Measurements from ENCODE around the gene SLC9A5. TPM values are rescaled to one million over a fixed set of nuclear protein-coding genes. Genes with fewer than 3 reads are reported as not detected.

Gene SLC9A5, protein sequence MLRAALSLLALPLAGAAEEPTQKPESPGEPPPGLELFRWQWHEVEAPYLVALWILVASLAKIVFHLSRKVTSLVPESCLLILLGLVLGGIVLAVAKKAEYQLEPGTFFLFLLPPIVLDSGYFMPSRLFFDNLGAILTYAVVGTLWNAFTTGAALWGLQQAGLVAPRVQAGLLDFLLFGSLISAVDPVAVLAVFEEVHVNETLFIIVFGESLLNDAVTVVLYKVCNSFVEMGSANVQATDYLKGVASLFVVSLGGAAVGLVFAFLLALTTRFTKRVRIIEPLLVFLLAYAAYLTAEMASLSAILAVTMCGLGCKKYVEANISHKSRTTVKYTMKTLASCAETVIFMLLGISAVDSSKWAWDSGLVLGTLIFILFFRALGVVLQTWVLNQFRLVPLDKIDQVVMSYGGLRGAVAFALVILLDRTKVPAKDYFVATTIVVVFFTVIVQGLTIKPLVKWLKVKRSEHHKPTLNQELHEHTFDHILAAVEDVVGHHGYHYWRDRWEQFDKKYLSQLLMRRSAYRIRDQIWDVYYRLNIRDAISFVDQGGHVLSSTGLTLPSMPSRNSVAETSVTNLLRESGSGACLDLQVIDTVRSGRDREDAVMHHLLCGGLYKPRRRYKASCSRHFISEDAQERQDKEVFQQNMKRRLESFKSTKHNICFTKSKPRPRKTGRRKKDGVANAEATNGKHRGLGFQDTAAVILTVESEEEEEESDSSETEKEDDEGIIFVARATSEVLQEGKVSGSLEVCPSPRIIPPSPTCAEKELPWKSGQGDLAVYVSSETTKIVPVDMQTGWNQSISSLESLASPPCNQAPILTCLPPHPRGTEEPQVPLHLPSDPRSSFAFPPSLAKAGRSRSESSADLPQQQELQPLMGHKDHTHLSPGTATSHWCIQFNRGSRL
- total RNA-seq, result 3.6 TPM

DNA sequence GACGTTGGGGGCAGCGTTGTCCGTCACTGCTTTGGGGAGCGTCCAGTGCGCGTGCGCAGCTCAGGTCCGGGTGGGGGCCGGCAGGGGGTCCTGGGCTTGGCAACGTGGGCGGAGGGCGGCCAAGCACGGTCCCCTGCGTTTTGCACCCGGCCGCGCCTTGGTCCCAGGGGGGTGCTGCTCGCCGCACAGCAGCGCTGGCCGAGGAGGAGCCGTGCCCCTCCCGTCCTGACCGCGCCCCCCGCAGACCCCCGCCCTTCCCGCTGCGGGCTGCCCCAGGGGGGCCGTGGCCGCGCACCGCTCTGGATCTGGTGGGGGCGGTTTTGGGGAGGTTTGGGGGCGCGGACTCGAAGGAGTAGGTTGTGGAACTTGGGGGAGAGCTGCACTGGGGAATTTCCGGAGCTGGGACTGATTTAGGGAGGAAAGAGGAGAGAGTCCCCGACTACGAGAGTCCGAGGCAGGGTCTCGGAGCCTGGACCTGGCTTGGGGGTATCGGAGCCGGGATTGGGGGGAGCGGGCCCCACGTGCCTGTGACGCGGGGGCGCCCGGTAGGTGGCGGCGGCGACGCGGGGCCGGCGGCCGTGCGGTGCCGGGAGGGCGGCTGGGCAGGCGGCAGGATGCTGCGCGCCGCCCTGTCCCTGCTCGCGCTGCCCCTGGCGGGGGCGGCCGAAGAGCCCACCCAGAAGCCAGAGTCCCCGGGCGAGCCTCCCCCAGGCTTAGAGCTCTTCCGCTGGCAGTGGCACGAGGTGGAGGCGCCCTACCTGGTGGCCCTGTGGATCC lies at the start of gene SLC9A5:
TSS of gene SLC9A5 (plus strand) at position 579 of the 777 bp plus-strand sequence. CDS start at position 615, 36 bp downstream.

GRCh38 chr16:67199011-67199807 lies 49.6 kb upstream of the SLC9A5 start, which contains the start of gene ELMO3:
Gene ELMO3 (plus strand): TSS chr16:67199131. CDS start chr16:67199327, 196 bp downstream.

GRCh38 chr16:67226804-67227566 lies 21.8 kb upstream of the SLC9A5 start, which contains the start of gene TMEM208:
Gene TMEM208 (plus strand): TSS chr16:67227130. CDS start chr16:67227219, 89 bp downstream.

DNA sequence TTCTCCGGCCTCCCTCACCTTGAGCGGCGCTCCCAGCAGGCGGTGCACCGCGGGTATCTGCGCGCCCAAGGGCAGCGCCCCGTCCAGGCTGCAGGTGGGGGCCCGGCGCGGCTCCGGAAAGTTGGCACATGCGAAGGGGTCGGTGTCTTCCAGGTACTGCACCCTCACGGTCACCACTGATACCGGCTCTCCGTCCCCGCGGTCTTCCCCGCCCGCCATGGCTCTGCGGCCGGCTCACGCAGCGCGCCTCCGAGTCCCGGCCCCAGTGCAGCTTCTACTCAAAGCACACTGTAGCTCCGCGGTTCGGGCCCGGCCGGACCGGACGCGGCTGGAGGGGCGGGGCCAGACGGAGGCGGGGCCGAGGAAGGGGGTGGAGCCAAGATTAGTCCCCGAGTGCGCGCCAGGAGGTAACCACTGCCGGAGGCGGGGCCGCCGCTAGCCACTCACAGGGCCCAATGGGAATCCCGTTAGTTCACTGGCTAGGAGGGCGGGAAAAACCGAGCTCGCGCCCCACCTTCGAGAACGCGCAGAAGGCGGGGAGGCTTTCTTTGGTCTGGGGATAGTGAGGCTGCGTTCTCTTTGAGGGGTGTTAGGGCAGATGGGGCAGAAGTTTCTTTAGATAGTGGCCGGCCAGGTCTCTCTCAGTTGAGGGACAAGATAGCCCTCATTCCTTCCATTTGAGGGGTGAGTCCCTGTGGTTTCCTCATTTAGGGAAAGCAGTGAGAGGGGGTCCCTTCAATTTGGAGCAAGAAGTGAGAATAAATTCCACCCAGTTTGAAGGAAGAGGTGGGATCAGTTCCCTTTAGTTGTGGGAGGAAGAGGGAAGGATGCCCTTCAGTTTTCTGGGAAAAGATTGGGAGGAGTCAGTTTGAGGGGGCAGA lies 1.3 kb upstream of the SLC9A5 start, which contains the start of gene FHOD1:
TSS of gene FHOD1 (minus strand) at position 290 of the 881 bp plus-strand sequence. CDS start at position 219, 71 bp downstream.

DNA sequence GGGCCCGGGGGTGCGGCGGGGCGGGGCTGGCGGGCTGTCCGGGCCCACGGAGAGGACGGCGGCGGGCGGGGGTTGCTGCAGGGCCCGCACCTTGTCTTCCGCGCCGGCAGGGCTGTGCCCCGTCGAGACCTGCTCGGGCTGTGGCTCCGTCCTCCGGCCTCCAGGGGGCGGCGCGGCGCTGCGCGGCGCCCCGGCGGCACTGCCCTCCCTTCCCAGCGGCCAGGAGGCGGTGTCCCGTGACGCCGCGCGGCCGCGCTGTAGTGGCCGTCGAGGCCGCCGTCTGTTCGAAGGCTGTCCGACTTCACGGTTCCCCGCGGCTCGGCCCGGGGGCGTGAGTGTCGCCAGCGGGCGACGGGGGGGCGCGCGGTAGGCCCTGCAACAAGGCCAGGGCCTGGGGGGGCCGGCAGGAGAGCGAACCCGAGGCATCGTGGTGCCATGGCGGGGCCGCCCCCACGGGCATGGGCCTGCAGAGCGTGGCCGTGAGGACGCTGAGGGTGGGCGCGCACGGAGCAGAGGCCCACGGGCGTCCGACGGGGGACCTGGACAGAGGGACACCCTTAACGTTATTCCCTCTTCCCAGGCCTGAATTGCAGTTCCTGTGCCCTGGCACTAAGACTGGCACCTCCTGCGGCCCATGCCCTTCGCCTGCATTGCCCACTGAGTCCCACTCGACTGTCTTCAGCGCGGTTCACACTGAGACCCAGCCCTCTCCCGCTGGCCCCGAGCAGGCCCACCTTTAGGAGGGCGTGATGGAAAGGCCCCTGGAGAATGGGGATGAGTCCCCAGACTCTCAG lies 30.7 kb downstream of the SLC9A5 start, which contains the start of gene PLEKHG4:
TSS of gene PLEKHG4 (plus strand) at position 237 of the 794 bp plus-strand sequence. CDS start at position 750, 513 bp downstream.

Small RNA genes lying within 50 kb of the gene (small RNA-seq; reads per million reads assigned to genes)
- gene MIR328 (ENCODE audit: low replicate concordance), result 9.1 reads per million, percentile 95 among the genes with 10 or more reads in this experiment

Other genes with a start within 250 kb of the SLC9A5 start
- gene CBFB, start 219.8 kb upstream of the SLC9A5 start, total RNA-seq, result 69.7 TPM
- gene PHAF1, start 139.0 kb upstream of the SLC9A5 start, total RNA-seq, result 26.0 TPM
- gene B3GNT9, start 98.0 kb upstream of the SLC9A5 start, total RNA-seq, result 21.1 TPM
- gene TRADD, start 89.1 kb upstream of the SLC9A5 start, total RNA-seq, result 9.1 TPM
- gene FBXL8, start 89.0 kb upstream of the SLC9A5 start, total RNA-seq, result 4.6 TPM
- 5.6 TPM for gene HSF4, start 84.2 kb upstream of the SLC9A5 start, total RNA-seq
- gene NOL3, start 78.4 kb upstream of the SLC9A5 start, total RNA-seq, result 9.5 TPM
- gene MATCAP1, start 65.0 kb upstream of the SLC9A5 start, total RNA-seq, result 50.2 TPM
- gene EXOC3L1, start 58.8 kb upstream of the SLC9A5 start, total RNA-seq, result 11.6 TPM
- gene E2F4, start 56.8 kb upstream of the SLC9A5 start, total RNA-seq, result 42.3 TPM
- gene ELMO3, start 49.8 kb upstream of the SLC9A5 start, total RNA-seq, result 6.3 TPM
- gene TMEM208, start 21.8 kb upstream of the SLC9A5 start, total RNA-seq, result 16.5 TPM
- 29.9 TPM for gene FHOD1, start 1.5 kb upstream of the SLC9A5 start, total RNA-seq
- 41.7 TPM for gene PLEKHG4, start 30.6 kb downstream of the SLC9A5 start, total RNA-seq
- gene KCTD19, start 77.8 kb downstream of the SLC9A5 start, total RNA-seq, result 0.47 TPM
- 4.9 TPM for gene LRRC36, start 77.8 kb downstream of the SLC9A5 start, total RNA-seq
- 38.6 TPM for gene TPPP3, start 144.5 kb downstream of the SLC9A5 start, total RNA-seq
- gene ZDHHC1, start 167.5 kb downstream of the SLC9A5 start, total RNA-seq, result 14.5 TPM
- 198 TPM for gene HSD11B2, start 182.1 kb downstream of the SLC9A5 start, total RNA-seq
- gene ATP6V0D1, start 232.2 kb downstream of the SLC9A5 start, total RNA-seq, result 91.1 TPM
- 0.47 TPM for gene AGRP, start 234.6 kb downstream of the SLC9A5 start, total RNA-seq

All from metanephros (tissue), 2 donors.